Lung (tissue), 12 donors: ENCODE data around the gene MT1H. TPM values are rescaled to one million over a fixed set of nuclear protein-coding genes. Genes with fewer than 3 reads are reported as not detected.
"Not testable (repeated sequence)": the region's sequence is repeated elsewhere in the genome, so short reads cannot be mapped to it uniquely, and the experiment has no call there.

ENCODE experiments used
- ATAC-seq: fragments of 200-7000 bp; cut with Tn5 transposase; one replicate; pipeline ENCODE4 v1.9.1; 2020; ENCODE audit warnings: moderate number of reproducible peaks; ENCODE audit not compliant: insufficient read depth, low FRiP score
- DNase-seq, 3 donors: peaks; one replicate each; pipeline ENCODE4 v3.0.0-alpha.2; 2013 to 2017
- H3K27ac ChIP-seq, 2 donors: one replicate each; pipeline ENCODE4 v1.5.1; 2013; ENCODE audit warnings: mild to moderate bottlenecking in 2 of 2, moderate library complexity in 2 of 2, control low read depth in 1 of 2, inconsistent platforms in 1 of 2, low read depth in 1 of 2, low read length in 1 of 2
- H3K27me3 ChIP-seq, 3 donors: one replicate each; pipeline ENCODE4 v1.5.1; 2013; ENCODE audit warnings: low read length in 2 of 3; ENCODE audit not compliant: control insufficient read depth in 3 of 3, insufficient read depth in 3 of 3
- H3K36me3 ChIP-seq, 4 donors: one replicate each; pipeline ENCODE4 v1.5.1; 2013; ENCODE audit warnings: low read length in 4 of 4, mild to moderate bottlenecking in 1 of 4, moderate library complexity in 1 of 4; ENCODE audit not compliant: control insufficient read depth in 4 of 4, insufficient read depth in 4 of 4
- H3K4me1 ChIP-seq, 5 donors: one replicate each; pipeline ENCODE4 v1.5.1; 2013; ENCODE audit warnings: low read length in 5 of 5, mild to moderate bottlenecking in 2 of 5, moderate library complexity in 1 of 5; ENCODE audit not compliant: control insufficient read depth in 5 of 5, insufficient read depth in 5 of 5
- H3K4me3 ChIP-seq: one replicate; pipeline ENCODE4 v1.5.1; 2013; ENCODE audit warnings: mild to moderate bottlenecking, control low read depth, moderate library complexity
- H3K9ac ChIP-seq, 2 donors: one replicate each; pipeline ENCODE4 v1.5.1; 2013; ENCODE audit warnings: low read length in 2 of 2, control low read depth in 1 of 2; ENCODE audit not compliant: insufficient read depth in 1 of 2
- H3K9me3 ChIP-seq, 4 donors: one replicate each; pipeline ENCODE4 v1.5.1; 2013; ENCODE audit warnings: low read length in 3 of 4, mild to moderate bottlenecking in 1 of 4, moderate library complexity in 1 of 4; ENCODE audit not compliant: control insufficient read depth in 4 of 4, insufficient read depth in 3 of 4
- WGBS, 2 donors: extraction: QIAGEN DNeasy Blood & Tissue Kit; methylation state at CpG; one replicate each; pipeline ENCODE4 v1.1.7; 2013; 5-methylcytosine and 5-hydroxymethylcytosine counted together
- polyA plus RNA-seq, 2 donors: library from polyadenylated mRNA; stranded (reverse); fragments of 200-250 nt; gene quantifications; one replicate each; pipeline ENCODE4 v1.2.1, GENCODE V29; 2013
- total RNA-seq, 2 donors: library from RNA; depleted of rRNA in 1 of 2; stranded (reverse); fragments of >200 nt in 1 of 2; gene quantifications; one replicate each; pipeline ENCODE4 v1.2.1, GENCODE V29; 2014 to 2021
- TF ChIP-seq, protein P1 (sequence below): IDR thresholded peaks from 2 replicates; pipeline ENCODE4 v1.5.1; 2012; ENCODE audit warnings: mild to moderate bottlenecking; ENCODE audit errors: control extremely low read depth, extremely low read depth
- donor health status: control.
- donor health status: control.
- donor health status: Bipolar disorder and iron deficiency.
- donor health status: healthy.
- donor health status: DM: yes; HTN: yes; CAD: no.

The MT1H gene
- total and polyA plus RNA-seq, 4 donors, result 1.9 to 10.3 (median 4.4) TPM; not detected in 1

DNA sequence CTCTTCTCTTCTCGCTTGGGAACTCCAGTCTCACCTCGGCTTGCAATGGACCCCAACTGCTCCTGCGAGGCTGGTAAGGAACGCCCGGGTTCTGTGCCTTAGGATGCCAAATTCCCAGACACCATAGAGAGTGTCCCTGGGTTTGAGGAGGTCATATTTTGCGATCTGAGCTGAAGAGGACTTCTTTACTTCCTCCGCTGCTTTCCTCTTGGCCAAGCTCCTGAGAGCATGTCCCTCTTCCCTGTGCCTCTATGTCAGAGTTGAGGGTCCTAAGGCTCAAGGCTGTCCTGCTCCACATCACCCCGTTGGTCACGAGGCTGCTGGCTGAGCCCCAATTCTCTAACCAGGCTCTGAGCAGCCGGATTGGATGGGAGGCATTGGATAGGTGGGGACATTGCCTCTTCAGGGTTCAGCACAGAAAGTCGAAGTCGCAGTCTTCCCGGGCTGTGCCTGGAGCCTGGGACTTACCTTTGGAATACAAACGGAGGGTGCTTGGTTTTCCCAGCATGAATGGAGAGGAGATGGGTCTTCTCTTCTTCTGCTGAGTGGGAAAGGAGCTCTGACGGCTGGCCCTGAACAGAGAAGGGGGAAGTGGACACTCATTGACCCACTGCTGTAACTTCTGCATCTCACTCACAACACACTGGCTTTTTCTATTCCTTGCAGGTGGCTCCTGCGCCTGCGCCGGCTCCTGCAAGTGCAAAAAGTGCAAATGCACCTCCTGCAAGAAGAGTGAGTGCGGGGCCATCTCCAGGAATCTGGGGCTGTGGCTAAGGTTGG lies 416 bp downstream of the MT1H start:
- Histone ChIP-seq H3K9ac (no peak overlapping the region), H3K36me3 (no peaks in the 10 kb centered on the region), H3K27ac (no peak overlapping the region), H3K9me3 (peaks cover 0 to 2% (median 0%) of the 10 kb centered on the region in 4 donors), H3K4me3 (no peak overlapping the region), H3K4me1 (peaks cover 0 to 16% (median 6%) of the 10 kb centered on the region in 5 donors), H3K27me3 (peaks cover 3 to 81% (median 64%) of the 10 kb centered on the region in 3 donors)
- ATAC-seq (no peak), DNase-seq (no peak)
- TF ChIP-seq, protein P1, sequence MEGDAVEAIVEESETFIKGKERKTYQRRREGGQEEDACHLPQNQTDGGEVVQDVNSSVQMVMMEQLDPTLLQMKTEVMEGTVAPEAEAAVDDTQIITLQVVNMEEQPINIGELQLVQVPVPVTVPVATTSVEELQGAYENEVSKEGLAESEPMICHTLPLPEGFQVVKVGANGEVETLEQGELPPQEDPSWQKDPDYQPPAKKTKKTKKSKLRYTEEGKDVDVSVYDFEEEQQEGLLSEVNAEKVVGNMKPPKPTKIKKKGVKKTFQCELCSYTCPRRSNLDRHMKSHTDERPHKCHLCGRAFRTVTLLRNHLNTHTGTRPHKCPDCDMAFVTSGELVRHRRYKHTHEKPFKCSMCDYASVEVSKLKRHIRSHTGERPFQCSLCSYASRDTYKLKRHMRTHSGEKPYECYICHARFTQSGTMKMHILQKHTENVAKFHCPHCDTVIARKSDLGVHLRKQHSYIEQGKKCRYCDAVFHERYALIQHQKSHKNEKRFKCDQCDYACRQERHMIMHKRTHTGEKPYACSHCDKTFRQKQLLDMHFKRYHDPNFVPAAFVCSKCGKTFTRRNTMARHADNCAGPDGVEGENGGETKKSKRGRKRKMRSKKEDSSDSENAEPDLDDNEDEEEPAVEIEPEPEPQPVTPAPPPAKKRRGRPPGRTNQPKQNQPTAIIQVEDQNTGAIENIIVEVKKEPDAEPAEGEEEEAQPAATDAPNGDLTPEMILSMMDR, result no peak
- WGBS, 2 donors, result 16 to 23% methylated on average over 19 of the region's 19 CpGs

DNA sequence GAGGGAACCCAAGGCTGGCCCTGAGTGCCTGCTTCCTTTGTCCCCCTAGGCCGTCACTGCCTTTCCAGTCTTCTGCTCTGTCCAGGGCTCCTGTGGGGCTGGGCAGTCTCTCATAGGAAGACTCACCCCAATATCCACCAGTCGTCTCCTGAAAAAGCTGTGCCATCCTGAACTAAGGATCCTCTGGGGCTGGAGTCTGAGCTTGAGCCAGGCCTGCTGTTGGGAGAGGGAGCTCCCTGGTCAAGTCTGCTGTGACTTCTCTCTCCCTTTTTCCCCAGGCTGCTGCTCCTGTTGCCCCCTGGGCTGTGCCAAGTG lies 963 bp downstream of the MT1H start:
- no peak overlapping the region for H3K4me3 ChIP-seq
- WGBS, 2 donors, result 55 to 78% methylated on average over 2 of the region's 2 CpGs
- DNase-seq, result no peak
- no peak overlapping the region for H3K27ac ChIP-seq
- ATAC-seq, result no peak
- no peaks in the 10 kb centered on the region for H3K36me3 ChIP-seq
- H3K9ac ChIP-seq, result no peak overlapping the region
- peaks cover 3 to 81% (median 68%) of the 10 kb centered on the region in 3 donors for H3K27me3 ChIP-seq
- peaks cover 0 to 16% (median 6%) of the 10 kb centered on the region in 5 donors for H3K4me1 ChIP-seq
- TF ChIP-seq, protein P1, result no peak
- peaks cover 0 to 2% (median 0%) of the 10 kb centered on the region in 4 donors for H3K9me3 ChIP-seq

DNA sequence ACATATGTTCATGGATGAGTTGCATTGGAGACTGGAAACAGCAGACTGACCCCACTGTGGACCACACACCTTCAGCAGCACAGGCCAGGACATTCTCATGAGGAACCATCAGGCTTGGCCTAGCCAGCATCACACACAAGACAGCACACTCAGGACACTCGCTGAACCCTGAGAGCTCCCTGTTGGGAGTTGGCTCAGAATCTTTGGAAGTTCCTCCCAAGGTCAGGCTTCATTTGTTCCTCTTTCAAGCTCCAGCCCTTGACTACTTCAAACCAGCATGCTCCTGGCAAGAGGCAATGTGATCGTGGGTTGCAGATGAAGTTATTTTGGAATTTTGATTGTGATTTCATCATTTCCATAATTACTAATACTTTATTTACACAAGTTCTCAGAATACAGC lies 2.1 kb downstream of the MT1H start:
- H3K4me3 ChIP-seq, H3K9me3 ChIP-seq, H3K36me3 ChIP-seq, ATAC-seq, H3K27ac ChIP-seq, DNase-seq, H3K9ac ChIP-seq: not testable (repeated sequence)
- WGBS, 2 donors, result 65 to 74% methylated on average over 2 of the region's 2 CpGs
- Histone ChIP-seq H3K27me3 (peaks cover 3 to 77% (median 65%) of the 10 kb centered on the region in 3 donors), H3K4me1 (peaks cover 0 to 22% (median 9%) of the 10 kb centered on the region in 5 donors)

DNA sequence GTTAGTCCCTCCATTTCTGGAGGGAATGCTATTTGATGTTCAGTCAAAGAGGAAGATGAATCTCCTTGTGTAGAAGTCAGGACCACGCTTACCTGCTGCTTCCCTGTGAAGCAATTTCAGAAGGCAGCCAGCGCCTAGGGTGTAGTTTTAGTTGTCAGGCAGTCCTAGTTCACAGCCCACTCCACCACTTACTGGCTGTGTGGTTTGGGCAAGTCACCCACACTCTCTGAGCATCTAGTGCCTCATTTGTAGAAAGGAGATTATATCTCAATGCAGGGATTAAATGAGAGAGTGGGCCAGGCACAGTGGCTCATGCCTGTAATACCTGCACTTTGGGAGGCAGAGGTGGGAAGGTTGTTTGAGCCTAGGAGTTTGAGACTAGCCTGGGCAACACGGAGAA lies 2.6 kb downstream of the MT1H start:
- Histone ChIP-seq H3K4me1 (peaks cover 0 to 22% (median 9%) of the 10 kb centered on the region in 5 donors), H3K27me3 (peaks cover 3 to 77% (median 65%) of the 10 kb centered on the region in 3 donors)
- 84 to 93% methylated on average over 3 of the region's 3 CpGs for WGBS, 2 donors
- not testable (repeated sequence) for DNase-seq, H3K9ac ChIP-seq, ATAC-seq, H3K27ac ChIP-seq, H3K36me3 ChIP-seq, H3K4me3 ChIP-seq, H3K9me3 ChIP-seq
